Right lobe of liver (tissue), 6 donors: ENCODE data around the gene PDE6D. TPM values are rescaled to one million over a fixed set of nuclear protein-coding genes. Genes with fewer than 3 reads are reported as not detected.
"Not testable (repeated sequence)": the region's sequence is repeated elsewhere in the genome, so short reads cannot be mapped to it uniquely, and the experiment has no call there.

Source experiments
- ATAC-seq, 4 donors: fragments of 200-7000 bp; cut with Tn5 transposase; one replicate each; pipeline ENCODE4 v1.9.1; 2020; ENCODE audit warnings: mild to moderate bottlenecking in 4 of 4, moderate library complexity in 4 of 4
- DNase-seq, 3 donors: peaks; one replicate each; pipeline ENCODE4 v3.0.0-alpha.2; 2020
- H3K27ac ChIP-seq, 3 donors: fragments of 200-600 bp; one replicate each; pipeline ENCODE4 v1.8.0; 2022
- H3K27me3 ChIP-seq, 2 donors: fragments of 200-600 bp; one replicate each; pipeline ENCODE4 v1.8.0; 2022
- H3K36me3 ChIP-seq, 4 donors: fragments of 200-600 bp; sonication (generic) in 1 of 4; one replicate each; pipeline versions ENCODE4 v1.5.1 to v1.8.0; 2017 to 2022; ENCODE audit warnings: control low read depth in 1 of 4
- H3K4me1 ChIP-seq, 4 donors: fragments of 200-600 bp; sonication (generic) in 1 of 4; one replicate each; pipeline versions ENCODE4 v1.5.1 to v1.8.0; 2017 to 2022; ENCODE audit warnings: control low read depth in 1 of 4
- H3K4me3 ChIP-seq, 3 donors: fragments of 200-600 bp; one replicate each; pipeline ENCODE4 v1.8.0; 2022
- H3K9me3 ChIP-seq, 4 donors: fragments of 200-600 bp; sonication (generic) in 1 of 4; one replicate each; pipeline versions ENCODE4 v1.5.1 to v1.8.0; 2017 to 2022; ENCODE audit warnings: control low read depth in 1 of 4
- POLR2A ChIP-seq: fragments of 450-650 bp; IDR thresholded peaks from one replicate; pipeline ENCODE4 v1.6.1; 2017; ENCODE audit warnings: antibody characterized with exemption, mild to moderate bottlenecking
- WGBS: methylation state at CpG from one replicate; pipeline ENCODE4 v1.1.6; 2018; ENCODE audit warnings: low coverage, low lambda C conversion rate; ENCODE audit not compliant: insufficient coverage; ENCODE audit errors: missing lambda C conversion rate; 5-methylcytosine and 5-hydroxymethylcytosine counted together
- intact Hi-C, 2 donors: fragments of 100-400 bp; cut with DNase I; formaldehyde crosslinking; loops; one replicate each; pipeline versions ENCODE4 v1.11.2 to v1.14.1; 2022
- total RNA-seq, 6 experiments: library from RNA; depleted of rRNA in 2 of 6; stranded (reverse); fragments of >200 nt in 2 of 6; fragmentation: NEBNext Ultra II Directional in 3 of 6; extraction: Animal tissue kit (Norgen Biotek cat#: 25700) in 3 of 6; gene quantifications; one replicate each; pipeline versions ENCODE4 v1.1.0 to v1.2.4, GENCODE V29; 2016 to 2023
- TF ChIP-seq, protein P1 (sequence below), 4 donors: fragments of 200-600 bp in 3 of 4; fragments of 450-650 bp in 1 of 4; IDR thresholded peaks; one replicate each; pipeline versions ENCODE4 v1.5.1 to v1.8.0; 2016 to 2022; ENCODE audit warnings: antibody characterized with exemption in 4 of 4, mild to moderate bottlenecking in 2 of 4
- donor health status: DM: no; HTN: yes; CAD: no.
- donor health status: DM: no; HTN: no; CAD: no.
- donor health status: DM: no; HTN: no; CAD: no.
- donor health status: DM: no; HTN: yes; CAD: no.
- donor health status: DM: no; HTN: yes; CAD: no.

PDE6D gene
- total RNA-seq, 6 experiments from 2014 or later = 7.1 to 10.4 (median 8.3) TPM

DNA sequence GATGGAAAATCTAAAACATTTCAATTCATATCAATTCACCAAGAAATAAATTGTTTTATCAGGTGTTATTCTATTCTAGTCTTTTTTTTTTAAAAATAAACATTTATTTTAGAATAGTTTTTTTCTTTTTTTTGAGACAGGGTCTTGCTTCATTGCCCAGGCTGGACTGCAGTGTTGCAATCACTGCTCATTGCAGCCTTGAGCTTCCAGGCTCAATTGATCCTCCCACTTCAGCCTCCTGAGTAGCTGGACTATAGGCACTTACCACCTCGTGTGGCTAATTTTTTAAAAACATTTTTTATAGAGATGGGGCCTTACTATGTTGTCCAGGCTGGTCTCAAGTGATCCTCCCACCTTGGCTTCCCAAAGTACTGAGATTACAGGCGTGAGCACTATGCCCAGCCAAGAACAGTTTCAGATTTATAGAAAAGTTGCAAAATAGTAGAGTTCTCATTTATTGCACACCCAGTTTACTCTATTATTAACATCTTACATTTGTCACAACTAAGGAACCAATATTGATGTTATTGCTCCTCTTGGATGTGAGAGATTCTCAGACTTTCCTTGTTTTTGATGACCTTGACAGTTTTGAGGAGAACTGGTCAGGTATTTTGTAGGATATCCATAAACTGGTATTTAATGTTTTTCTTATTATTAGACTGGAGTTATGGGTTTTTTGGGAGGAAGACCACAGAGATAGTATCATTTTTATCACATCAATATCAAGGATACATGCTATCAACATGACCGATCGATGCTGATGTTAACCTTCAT, 29.9 kb downstream of the PDE6D start:
- intact Hi-C loops = no loop called here
- TF ChIP-seq POLR2A = no peak
- TF ChIP-seq, protein P1, sequence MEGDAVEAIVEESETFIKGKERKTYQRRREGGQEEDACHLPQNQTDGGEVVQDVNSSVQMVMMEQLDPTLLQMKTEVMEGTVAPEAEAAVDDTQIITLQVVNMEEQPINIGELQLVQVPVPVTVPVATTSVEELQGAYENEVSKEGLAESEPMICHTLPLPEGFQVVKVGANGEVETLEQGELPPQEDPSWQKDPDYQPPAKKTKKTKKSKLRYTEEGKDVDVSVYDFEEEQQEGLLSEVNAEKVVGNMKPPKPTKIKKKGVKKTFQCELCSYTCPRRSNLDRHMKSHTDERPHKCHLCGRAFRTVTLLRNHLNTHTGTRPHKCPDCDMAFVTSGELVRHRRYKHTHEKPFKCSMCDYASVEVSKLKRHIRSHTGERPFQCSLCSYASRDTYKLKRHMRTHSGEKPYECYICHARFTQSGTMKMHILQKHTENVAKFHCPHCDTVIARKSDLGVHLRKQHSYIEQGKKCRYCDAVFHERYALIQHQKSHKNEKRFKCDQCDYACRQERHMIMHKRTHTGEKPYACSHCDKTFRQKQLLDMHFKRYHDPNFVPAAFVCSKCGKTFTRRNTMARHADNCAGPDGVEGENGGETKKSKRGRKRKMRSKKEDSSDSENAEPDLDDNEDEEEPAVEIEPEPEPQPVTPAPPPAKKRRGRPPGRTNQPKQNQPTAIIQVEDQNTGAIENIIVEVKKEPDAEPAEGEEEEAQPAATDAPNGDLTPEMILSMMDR (IDR thresholded peaks at IDR 0.05) = no peak
- no peak for ATAC-seq

DNA sequence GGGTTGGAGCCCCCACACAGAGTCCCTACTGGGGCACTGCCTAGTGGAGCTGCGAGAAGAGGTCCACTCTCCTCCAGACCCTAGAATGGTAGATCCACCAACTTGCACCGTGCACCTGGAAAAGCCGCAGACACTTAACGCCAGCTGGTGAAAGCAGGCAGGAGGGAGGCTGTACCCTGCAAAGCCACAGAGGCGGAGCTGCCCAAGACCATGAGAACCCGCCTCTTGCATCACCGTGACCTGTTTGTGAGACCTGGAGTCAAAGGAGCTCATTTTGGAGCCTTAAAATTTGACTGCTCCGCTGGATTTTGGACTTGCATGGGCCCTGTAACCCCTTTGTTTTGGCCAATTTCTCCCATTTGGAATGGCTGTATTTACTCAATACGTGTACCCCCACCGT, 32.1 kb downstream of the PDE6D start:
- H3K27ac ChIP-seq, H3K27me3 ChIP-seq, H3K36me3 ChIP-seq, H3K4me1 ChIP-seq, ATAC-seq, DNase-seq, H3K9me3 ChIP-seq, H3K4me3 ChIP-seq, intact Hi-C loops: not testable (repeated sequence)
- 92% methylated on average over 4 of the region's 10 CpGs for WGBS

More for the DNA sequence above, 29.9 kb downstream of the PDE6D start:
- no peak for DNase-seq
- 83% methylated on average over 4 of the region's 4 CpGs for WGBS
- Histone ChIP-seq H3K36me3 (no peaks in the 10 kb centered on the region), H3K4me1 (peaks cover 0 to 10% (median 0%) of the 10 kb centered on the region in 4 donors), H3K4me3 (no peak overlapping the region), H3K27ac (no peak overlapping the region), H3K27me3 (no peaks in the 10 kb centered on the region), H3K9me3 (no peaks in the 10 kb centered on the region)

DNA sequence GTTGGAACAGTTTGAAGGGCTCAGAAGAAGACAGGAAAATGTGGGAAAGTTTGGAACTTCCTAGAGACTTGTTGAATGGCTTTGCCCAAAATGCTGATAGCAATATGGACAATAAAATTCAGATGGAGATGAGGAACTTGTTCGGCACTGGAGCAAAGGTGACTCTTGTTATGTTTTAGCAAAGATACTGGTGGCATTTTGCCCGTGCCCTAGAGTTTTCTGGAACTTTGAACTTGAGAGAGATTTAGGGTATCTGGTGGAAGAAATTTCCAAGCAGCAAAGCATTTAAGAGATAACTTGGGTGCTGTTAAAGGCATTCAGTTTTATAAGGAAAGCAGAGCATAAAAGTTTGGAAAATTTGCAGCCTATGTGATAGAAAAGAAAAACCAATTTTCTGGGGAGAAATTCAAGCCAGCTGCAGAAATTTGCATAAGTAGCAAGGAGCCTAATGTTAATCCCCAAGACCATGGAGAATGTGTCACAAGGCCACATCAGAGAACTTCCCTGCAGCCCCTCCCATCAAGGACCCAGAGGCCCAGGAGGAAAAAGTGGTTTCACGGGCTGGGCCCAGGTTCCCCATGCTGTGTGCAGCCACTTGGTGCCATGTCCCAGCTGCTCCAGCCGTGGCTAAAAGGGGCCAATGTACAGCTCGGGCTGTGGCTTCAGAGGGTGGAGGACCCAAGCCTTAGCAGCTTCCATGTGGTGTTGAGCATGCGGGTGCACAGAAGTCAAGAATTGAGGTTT, 32.8 kb downstream of the PDE6D start:
- not testable (repeated sequence) for H3K4me1 ChIP-seq

DNA sequence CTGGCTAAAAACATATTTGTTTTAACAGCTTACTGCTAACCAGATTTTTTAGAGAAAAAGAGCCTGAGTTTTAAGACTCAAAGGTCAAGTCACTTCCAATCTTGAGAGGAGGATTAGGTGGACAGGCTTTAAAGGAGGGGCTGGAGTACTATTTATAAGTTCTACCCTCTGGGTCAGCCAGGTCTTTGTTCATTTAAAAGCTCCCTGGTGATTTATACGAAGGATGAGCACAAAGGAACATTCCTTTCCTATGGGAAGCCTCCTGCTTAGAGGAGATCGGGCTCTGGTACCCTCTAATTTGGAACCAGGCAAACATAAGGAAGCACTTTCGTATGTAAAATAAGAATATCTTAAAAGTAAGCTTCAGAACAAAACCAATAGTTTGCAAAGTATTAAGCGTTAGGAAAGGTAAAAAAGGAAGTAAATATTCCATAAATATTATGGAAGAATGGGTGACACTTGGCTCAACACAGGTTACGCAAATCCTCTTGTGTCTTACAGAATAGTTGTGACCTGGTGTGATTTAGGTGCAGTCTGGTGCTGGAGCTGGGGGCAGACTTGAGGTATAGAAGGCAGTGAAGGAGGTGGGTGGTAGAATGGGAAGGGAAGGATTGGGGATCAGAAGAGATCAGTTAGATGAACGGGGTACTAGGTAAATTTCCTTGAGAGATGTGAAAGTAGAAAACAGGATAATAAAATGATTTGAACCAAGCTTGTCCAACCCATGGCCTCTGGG, 35.6 kb downstream of the PDE6D start:
- Histone ChIP-seq H3K27ac (no peak overlapping the region), H3K9me3 (no peaks in the 10 kb centered on the region), H3K36me3 (no peaks in the 10 kb centered on the region), H3K4me1 (peaks cover 0 to 5% (median 0%) of the 10 kb centered on the region in 4 donors), H3K4me3 (no peak overlapping the region), H3K27me3 (no peaks in the 10 kb centered on the region)
- 85% methylated on average over 6 of the region's 6 CpGs for WGBS
- ATAC-seq (no peak), DNase-seq (no peak)
- TF ChIP-seq, protein P1 (IDR thresholded peaks at IDR 0.05) = no peak
- TF ChIP-seq POLR2A = no peak
- intact Hi-C loops = no loop called here

More for the DNA sequence above, 32.8 kb downstream of the PDE6D start:
- ATAC-seq, H3K36me3 ChIP-seq, H3K27me3 ChIP-seq, intact Hi-C loops, H3K27ac ChIP-seq, H3K4me3 ChIP-seq, H3K9me3 ChIP-seq: not testable (repeated sequence)
- 32% methylated on average over 2 of the region's 6 CpGs for WGBS
- DNase-seq = peak in 1 of 3 donors; percentile 54

DNA sequence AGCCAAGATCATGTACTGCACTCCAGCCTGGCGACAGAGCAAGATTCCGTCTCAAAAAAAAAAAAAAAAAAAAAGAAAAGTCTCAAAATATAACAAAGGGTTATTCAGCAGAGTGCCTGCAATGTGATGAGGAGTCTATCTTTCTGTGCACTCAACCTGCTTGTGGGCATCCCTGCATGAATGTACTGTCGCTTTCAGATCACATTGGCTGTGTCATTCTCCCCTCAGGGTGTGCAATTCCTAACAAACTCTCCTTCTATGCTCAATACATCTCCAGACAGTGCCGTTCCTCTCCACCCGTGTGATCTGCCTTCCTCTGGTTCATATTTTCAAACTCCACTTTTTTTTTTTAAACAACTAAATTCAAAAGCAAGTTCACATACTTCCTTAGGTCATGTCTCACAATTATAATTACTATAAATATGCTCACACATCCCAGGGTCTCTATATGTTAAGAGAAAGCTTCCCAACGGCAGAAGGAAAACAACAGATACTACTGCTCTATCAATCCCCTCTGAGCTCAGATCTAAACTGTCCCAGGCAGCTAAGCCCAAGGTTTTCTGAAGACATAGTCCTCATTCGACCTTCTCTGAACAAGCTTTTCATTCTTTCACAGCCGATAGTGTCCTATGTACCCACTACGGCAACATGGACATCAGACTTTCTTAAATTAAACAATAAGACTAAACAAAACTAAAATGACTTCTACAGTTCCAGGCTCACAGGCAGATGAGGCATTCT, 37.5 kb downstream of the PDE6D start:
- ATAC-seq (no peak), DNase-seq (no peak)
- 72% methylated on average over 7 of the region's 9 CpGs for WGBS
- Histone ChIP-seq H3K4me1 (peaks cover 0 to 4% (median 0%) of the 10 kb centered on the region in 4 donors), H3K36me3 (no peaks in the 10 kb centered on the region), H3K9me3 (no peaks in the 10 kb centered on the region), H3K4me3 (no peak overlapping the region), H3K27ac (no peak overlapping the region), H3K27me3 (no peaks in the 10 kb centered on the region)
- no peak for TF ChIP-seq POLR2A
- TF ChIP-seq, protein P1 (IDR thresholded peaks at IDR 0.05) = no peak
- intact Hi-C loops = no loop called here
